ENCODE measurements around the gene GKN2. TPM values are rescaled to one million over a fixed set of nuclear protein-coding genes. Genes with fewer than 3 reads are reported as not detected.
A peak's percentile ranks its signal among the peaks of the same experiment; 100 is the strongest.

GKN2 gene
- total and polyA plus RNA-seq, 2 of the 13 experiments (the other 11 are each of a cell fraction or from before 2014, with no cell fraction given) = not detected

DNA sequence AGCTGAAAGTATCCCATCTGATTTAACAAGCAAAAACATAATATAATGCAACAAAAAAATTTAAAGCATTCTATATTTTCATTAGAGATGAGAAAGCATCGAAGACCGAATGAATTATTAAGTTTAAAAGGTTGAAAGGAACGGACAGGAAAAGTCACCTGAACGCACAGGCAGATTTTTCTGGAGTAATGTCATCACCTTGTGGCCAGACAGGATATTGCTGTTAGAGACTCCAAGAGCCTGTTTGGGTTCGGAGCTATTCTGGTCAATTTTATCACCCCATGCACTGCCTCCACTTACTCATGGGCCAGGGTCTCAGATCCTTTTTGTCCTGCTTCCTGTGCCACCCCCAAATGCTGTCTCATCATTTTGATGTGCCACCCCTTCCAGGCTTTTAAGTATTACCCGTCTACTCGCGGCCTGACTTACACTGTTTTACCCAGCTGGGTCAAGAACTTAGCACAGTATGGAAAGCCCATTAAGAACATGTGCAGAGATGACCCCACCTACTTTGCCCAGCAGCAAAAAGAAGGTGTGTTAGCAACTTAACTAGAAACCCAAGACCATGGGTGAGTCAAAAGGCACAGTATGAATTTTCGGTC, 27.3 kb downstream of the GKN2 start (continued):
- TF ChIP-seq FOXC1 (CRISPR knock-in tag; IDR thresholded peaks at IDR 0.05; ENCODE audit: borderline replicate concordance) = no peak
- TF ChIP-seq CTCF (CRISPR knock-in tag; IDR thresholded peaks at IDR 0.05) = peak; percentile 85
- no peak for TF ChIP-seq FOSL2 (CRISPR knock-in tag; IDR thresholded peaks at IDR 0.05)

DNA sequence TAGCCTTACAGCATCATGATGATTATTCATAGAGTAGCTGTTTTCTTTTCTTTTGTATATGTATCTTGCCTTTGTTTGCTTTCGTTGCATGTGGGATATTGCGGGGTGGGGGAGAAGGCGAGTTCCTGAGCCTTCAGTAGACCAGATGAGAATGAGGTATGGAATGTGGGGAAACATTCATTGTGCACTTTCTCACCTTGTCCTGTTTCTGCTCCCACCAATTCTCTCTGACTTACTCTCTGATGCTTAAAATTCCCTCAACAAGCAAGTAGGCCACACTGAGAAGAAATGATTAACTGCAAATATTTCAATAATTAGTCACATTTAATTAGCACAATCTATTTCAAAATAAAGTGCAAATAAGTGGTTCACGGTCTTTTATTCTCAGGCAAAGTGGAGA, 31.0 kb downstream of the GKN2 start:
- no peak for FAIRE-seq

More for the DNA sequence above, 31.0 kb downstream of the GKN2 start:
- H3K27ac ChIP-seq (ENCODE audit: extremely low read length, insufficient read depth, low read length) = no peak overlapping the region
- H3K27me3 ChIP-seq (ENCODE audit: control insufficient read depth in 1 of 2, insufficient read depth in 2 of 2, low read length in 2 of 2) = peaks cover 0 to 21% of the 10 kb centered on the region in 2 experiments; a peak in 2 of 5 replicates
- intact Hi-C loops (cut with micrococcal nuclease; ENCODE audit: unreplicated experiment) = no loop called here
- 7% methylated on average over 4 of the region's 4 CpGs for WGBS (ENCODE audit: low lambda C conversion rate)
- no peaks in the 10 kb centered on the region for H3K79me2 ChIP-seq (ENCODE audit: insufficient read depth, low read length)
- H3K4me2 ChIP-seq (ENCODE audit: low read depth, low read length) = no peak overlapping the region
- peaks cover 9% of the 10 kb centered on the region; the same call in 1 of the 2 replicates for H3K4me1 ChIP-seq (ENCODE audit: insufficient read depth, low read length)
- H3K4me3 ChIP-seq (replicated peaks in 1 of 3; ENCODE audit: insufficient read depth in 1 of 3, low read depth in 2 of 3, low read length in 3 of 3) = no peak overlapping the region
- no peaks in the 10 kb centered on the region for H3K9me3 ChIP-seq (ENCODE audit: low read length)
- no peak overlapping the region for H2AFZ ChIP-seq (ENCODE audit: low read length)
- no peak overlapping the region for H3K9ac ChIP-seq (ENCODE audit: insufficient read depth, low read depth, low read length)
- POLR2A ChIA-PET = no interaction called here
- ATAC-seq (no peak), DNase-seq (ENCODE audit: low spot score) (no peak)
- TF ChIP-seq ATAD3A (CRISPR knock-in tag; IDR thresholded peaks at IDR 0.05) (no peak), HMG20B (CRISPR knock-in tag; conservative IDR thresholded peaks at IDR 0.05) (no peak), CC2D1A (CRISPR knock-in tag; IDR thresholded peaks at IDR 0.05) (no peak), ZBTB1 (CRISPR knock-in tag; IDR thresholded peaks at IDR 0.05; ENCODE audit: borderline replicate concordance) (no peak)
- BruUV-seq (replicated peaks) = no TSS peak
- in situ Hi-C loops (cut with HindIII; ENCODE audit: extremely low pct_ligation_motif_present, low pct_unique_long_range_greater_than_20kb) = loop anchor here (5.0 to 10.0 kb wide), 2 partner anchors 214 to 457 kb away; partner anchors contain the start of genes APLF and FBXO48
- no peaks in the 10 kb centered on the region for H3K36me3 ChIP-seq (replicated peaks in 1 of 2; ENCODE audit: control insufficient read depth in 1 of 2, insufficient read depth in 2 of 2, low read length in 2 of 2)
- no peaks in the 10 kb centered on the region for H4K20me1 ChIP-seq (ENCODE audit: insufficient read depth, low read length)
- CTCF ChIA-PET (ENCODE audit: low intra/inter-chr PET ratio, low total read pairs) = no interaction called here
